ENCODE data around the gene MIX23.

The MIX23 gene

GRCh38 chr3:122343654-122344053 lies 39.4 kb downstream of the MIX23 start:
- no peak for DNase-seq

GRCh38 chr3:122342803-122343202 lies 40.2 kb downstream of the MIX23 start:
- no peak for DNase-seq

- DNase-seq = no peak
Observed at GRCh38 chr3:122332551-122332950, 50.5 kb downstream of the MIX23 start.

GRCh38 chr3:122331886-122332285 lies 51.1 kb downstream of the MIX23 start:
- no peak for DNase-seq

GRCh38 chr3:122325769-122326168 lies 57.3 kb downstream of the MIX23 start:
- DNase-seq = no peak

GRCh38 chr3:122324871-122325323 lies 58.1 kb downstream of the MIX23 start, which contains the start of gene CSTA:
TSS of gene CSTA (plus strand) at chr3:122325248. CDS start at chr3:122325293, 45 bp downstream.
- no peak for DNase-seq

DNA sequence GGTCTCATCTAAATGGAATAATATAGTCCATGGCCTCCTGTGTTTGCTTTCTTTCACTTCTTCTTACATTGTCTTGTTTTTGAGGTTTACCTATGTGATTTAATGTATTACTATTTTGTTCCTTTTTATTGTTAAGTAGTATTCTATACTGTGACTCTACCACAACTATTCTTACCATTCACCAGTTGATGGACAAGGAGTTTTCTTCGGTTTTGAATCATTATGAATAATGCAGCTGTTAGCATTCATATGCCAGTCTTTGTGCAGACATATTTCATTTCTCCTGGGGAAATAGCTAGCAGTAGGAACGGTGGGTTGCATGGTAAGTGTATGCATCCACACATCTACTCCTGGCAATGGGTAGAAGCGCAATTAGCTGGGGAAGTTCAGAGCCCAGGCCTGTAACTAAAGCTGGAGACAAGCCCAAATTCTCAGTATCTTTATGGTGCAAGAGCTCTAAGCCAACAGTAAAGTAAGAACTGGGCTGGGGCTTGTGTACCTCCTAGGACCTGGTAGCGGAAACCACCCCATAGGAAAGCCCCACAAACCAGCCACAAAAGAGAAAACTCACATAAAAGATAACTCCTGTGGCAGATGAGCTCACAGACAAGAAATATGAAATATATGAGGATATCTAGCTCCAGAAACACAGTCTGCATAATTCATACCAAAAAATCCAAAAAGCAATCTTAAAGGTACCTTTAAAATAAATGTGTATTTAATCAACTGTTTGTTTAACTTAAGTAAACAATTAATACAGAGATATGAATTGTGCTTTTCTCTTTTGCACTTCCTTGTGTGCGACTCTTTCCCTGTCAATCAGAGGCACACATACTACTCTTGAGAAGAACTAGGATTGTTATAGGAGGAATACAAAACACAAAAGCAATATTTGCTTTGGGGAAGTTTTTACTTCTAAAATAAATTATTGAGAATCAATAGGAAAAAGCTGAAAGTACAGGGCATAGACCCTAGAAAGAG lies 60.6 kb downstream of the MIX23 start:
- peak; percentile 5 for DNase-seq

DNA sequence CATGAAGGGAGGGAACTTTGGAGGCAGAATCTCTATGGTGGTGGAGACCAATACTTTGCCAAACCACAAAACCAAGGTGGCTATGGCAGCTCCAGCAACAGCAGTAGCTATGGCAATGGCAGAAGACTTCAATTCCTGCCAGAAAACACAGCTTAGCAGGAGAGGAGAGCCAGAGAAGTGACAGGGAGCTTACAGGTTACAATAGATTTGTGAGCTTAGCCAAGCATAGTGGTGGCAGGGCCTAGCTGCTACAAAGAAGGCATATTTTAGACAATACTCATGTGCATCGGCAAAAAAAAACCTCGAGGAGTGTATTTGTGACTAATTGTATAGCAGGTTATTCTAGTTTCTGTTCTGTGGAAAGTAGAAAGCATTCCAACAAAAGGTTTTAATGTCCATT lies 64.4 kb downstream of the MIX23 start:
- DNase-seq = no peak

- DNase-seq = no peak
Observed at GRCh38 chr3:122316368-122316767, 66.7 kb downstream of the MIX23 start.

- DNase-seq = no peak
Observed at GRCh38 chr3:122315619-122316018, 67.4 kb downstream of the MIX23 start.

DNA sequence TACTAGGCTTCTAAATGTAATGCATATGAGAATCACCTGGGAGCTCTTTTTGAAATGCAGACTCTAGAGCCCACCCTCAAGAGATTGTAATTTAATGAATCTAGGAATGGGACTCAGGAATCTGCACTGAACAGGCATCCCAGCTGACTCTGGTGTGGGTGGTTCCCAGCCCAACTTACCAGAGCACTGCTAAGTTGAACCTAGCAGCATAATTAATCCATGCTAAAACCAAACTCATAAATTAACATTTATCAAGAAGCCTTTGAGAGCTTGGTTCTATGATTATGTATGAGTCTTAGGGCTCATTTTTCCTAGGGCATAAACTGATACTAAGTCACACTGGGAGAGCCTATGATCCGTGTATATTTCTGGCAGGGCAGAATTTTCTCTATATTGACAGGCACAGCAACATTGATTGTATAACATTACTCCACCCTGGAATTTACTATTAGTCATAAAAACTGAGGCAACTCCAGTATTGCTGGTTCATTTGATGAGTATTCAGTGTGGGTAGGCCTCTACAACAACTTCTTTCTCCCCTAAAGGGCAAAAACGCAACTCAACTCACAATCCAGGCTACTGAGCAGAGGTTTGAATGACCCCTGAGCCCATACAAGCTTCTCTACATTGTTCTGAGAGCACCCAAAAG lies 68.7 kb downstream of the MIX23 start:
- DNase-seq = no peak

DNA sequence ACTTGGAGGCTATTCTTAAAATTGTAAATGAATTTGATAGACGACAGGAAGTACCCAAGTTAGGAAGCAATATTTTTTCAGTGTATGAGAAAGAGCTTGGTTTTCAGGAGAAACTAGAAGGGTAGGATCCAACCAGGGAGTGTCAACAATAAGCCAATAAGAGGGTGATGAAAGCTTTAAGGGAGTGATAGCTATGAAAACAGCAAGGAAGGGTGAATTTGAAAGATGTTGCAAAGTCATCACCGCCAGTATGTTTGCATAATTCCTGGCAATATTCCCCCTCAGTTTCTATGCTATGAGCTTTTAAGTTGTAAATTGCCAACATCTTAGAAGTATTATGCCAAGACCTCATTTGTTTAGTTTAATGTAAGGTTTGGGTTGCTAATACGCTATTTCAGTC lies 69.8 kb downstream of the MIX23 start:
- no peak for DNase-seq

- DNase-seq = no peak
Observed at GRCh38 chr3:122312826-122313225, 70.2 kb downstream of the MIX23 start.

DNA sequence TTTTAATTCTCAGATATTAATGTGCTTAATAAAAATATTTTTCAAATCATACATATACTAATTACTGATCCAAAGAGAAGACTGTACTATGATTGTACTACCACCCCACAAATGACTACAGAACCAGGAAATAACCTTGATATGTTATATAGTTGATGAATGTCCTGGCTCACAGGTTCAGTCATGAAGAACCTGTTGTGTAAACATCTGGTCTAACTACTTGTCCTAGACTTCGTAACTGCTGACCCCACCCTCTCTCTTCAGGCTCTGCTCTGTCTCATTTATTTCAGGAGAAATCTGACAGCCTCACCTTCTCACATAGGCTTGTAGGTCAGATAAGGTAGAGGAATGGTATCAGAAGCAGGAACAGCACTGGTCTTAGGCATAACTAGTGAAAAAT lies 72.7 kb downstream of the MIX23 start:
- no peak for DNase-seq
